ENCODE results near the gene AMPD2. TPM values are rescaled to one million over a fixed set of nuclear protein-coding genes. Genes with fewer than 3 reads are reported as not detected.
A peak's percentile ranks its signal among the peaks of the same experiment; 100 is the strongest.

The AMPD2 gene
- total and polyA plus RNA-seq, 9 of the 15 experiments (the other 6 are each of a cell fraction or from before 2014, with no cell fraction given) = 2.0 to 77.7 (median 28.2) TPM

DNA sequence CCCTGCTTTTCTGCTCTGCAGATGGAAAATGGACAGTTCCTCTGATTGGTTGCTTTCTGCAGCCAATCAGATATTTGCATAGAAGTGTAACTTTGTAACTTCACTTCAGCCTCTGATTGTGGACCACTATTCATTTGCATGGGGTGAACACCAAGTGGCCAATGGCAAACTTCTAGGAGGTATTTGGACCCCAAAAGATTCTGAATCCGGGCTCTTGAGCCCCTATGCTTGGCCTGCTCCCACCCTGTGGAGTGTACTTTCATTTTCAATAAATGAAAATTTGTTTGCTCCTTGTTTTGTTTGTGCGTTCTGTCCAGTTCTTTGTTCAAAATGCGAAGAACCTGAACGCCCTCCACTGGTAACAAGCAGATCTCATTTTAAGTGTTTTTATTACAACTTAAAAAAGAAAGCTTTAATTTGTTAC is 29.9 kb downstream of the AMPD2 start (continued):
- TF ChIP-seq, protein P1, sequence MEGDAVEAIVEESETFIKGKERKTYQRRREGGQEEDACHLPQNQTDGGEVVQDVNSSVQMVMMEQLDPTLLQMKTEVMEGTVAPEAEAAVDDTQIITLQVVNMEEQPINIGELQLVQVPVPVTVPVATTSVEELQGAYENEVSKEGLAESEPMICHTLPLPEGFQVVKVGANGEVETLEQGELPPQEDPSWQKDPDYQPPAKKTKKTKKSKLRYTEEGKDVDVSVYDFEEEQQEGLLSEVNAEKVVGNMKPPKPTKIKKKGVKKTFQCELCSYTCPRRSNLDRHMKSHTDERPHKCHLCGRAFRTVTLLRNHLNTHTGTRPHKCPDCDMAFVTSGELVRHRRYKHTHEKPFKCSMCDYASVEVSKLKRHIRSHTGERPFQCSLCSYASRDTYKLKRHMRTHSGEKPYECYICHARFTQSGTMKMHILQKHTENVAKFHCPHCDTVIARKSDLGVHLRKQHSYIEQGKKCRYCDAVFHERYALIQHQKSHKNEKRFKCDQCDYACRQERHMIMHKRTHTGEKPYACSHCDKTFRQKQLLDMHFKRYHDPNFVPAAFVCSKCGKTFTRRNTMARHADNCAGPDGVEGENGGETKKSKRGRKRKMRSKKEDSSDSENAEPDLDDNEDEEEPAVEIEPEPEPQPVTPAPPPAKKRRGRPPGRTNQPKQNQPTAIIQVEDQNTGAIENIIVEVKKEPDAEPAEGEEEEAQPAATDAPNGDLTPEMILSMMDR (IDR thresholded peaks at IDR 0.05 in 2 of 3, conservative IDR thresholded peaks at IDR 0.05 in 1 of 3; ENCODE audit: insufficient read depth in 2 of 3, low read depth in 1 of 3, low read length in 3 of 3) = peak; percentile 51 to 74 (median 52); a peak in 5 of 6 replicates
- TF ChIP-seq, protein P2, sequence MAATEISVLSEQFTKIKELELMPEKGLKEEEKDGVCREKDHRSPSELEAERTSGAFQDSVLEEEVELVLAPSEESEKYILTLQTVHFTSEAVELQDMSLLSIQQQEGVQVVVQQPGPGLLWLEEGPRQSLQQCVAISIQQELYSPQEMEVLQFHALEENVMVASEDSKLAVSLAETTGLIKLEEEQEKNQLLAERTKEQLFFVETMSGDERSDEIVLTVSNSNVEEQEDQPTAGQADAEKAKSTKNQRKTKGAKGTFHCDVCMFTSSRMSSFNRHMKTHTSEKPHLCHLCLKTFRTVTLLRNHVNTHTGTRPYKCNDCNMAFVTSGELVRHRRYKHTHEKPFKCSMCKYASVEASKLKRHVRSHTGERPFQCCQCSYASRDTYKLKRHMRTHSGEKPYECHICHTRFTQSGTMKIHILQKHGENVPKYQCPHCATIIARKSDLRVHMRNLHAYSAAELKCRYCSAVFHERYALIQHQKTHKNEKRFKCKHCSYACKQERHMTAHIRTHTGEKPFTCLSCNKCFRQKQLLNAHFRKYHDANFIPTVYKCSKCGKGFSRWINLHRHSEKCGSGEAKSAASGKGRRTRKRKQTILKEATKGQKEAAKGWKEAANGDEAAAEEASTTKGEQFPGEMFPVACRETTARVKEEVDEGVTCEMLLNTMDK (IDR thresholded peaks at IDR 0.05; ENCODE audit: borderline replicate concordance, insufficient read depth, low read depth, low read length, poor library complexity, severe bottlenecking) = peak; percentile 12
- TF ChIP-seq, protein P3, sequence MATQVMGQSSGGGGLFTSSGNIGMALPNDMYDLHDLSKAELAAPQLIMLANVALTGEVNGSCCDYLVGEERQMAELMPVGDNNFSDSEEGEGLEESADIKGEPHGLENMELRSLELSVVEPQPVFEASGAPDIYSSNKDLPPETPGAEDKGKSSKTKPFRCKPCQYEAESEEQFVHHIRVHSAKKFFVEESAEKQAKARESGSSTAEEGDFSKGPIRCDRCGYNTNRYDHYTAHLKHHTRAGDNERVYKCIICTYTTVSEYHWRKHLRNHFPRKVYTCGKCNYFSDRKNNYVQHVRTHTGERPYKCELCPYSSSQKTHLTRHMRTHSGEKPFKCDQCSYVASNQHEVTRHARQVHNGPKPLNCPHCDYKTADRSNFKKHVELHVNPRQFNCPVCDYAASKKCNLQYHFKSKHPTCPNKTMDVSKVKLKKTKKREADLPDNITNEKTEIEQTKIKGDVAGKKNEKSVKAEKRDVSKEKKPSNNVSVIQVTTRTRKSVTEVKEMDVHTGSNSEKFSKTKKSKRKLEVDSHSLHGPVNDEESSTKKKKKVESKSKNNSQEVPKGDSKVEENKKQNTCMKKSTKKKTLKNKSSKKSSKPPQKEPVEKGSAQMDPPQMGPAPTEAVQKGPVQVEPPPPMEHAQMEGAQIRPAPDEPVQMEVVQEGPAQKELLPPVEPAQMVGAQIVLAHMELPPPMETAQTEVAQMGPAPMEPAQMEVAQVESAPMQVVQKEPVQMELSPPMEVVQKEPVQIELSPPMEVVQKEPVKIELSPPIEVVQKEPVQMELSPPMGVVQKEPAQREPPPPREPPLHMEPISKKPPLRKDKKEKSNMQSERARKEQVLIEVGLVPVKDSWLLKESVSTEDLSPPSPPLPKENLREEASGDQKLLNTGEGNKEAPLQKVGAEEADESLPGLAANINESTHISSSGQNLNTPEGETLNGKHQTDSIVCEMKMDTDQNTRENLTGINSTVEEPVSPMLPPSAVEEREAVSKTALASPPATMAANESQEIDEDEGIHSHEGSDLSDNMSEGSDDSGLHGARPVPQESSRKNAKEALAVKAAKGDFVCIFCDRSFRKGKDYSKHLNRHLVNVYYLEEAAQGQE (IDR thresholded peaks at IDR 0.05; ENCODE audit: borderline replicate concordance) = peak; percentile 25; the same call in 1 of the 2 replicates
- TF ChIP-seq, protein P3 (CRISPR knock-in tag; IDR thresholded peaks at IDR 0.05; ENCODE audit: low read depth) = no peak
